K562 (cell line): Measurements from ENCODE around the gene MEX3A. TPM values are rescaled to one million over a fixed set of nuclear protein-coding genes. Genes with fewer than 3 reads are reported as not detected.

Experiments used
- CCAR2 ChIP-seq: fragments of 200-400 bp; formaldehyde crosslinking; IDR thresholded peaks from 2 replicates; pipeline ENCODE4 v1.6.1; 2017; ENCODE audit warnings: mild to moderate bottlenecking, low read depth, low read length
- ERF ChIP-seq: fragments of 450-650 bp; formaldehyde crosslinking; IDR thresholded peaks from 2 replicates; pipeline ENCODE4 v1.4.0; 2020; ENCODE audit warnings: mild to moderate bottlenecking, mixed read lengths
- FOS ChIP-seq: IDR thresholded peaks from 3 replicates; pipeline ENCODE4 v1.6.1; 2011; ENCODE audit not compliant: insufficient read length; ENCODE audit errors: extremely low read depth
- KDM2B ChIP-seq: fragments of 250-450 bp; sonication (Bioruptor Pico); IDR thresholded peaks from 2 replicates; pipeline ENCODE4 v1.8.0; 2021; ENCODE audit warnings: mild to moderate bottlenecking, moderate library complexity
- LCOR ChIP-seq: sonication (generic); formaldehyde crosslinking; IDR thresholded peaks from 2 replicates; pipeline ENCODE4 v1.8.0; 2022; ENCODE audit warnings: mild to moderate bottlenecking, missing genetic modification reagents
- NFIC ChIP-seq: fragments of 450-650 bp; IDR thresholded peaks from 2 replicates; pipeline ENCODE4 v1.6.1; 2017; ENCODE audit warnings: mild to moderate bottlenecking, inconsistent platforms
- SRSF7 ChIP-seq: fragments of 200-400 bp; formaldehyde crosslinking; optimal IDR thresholded peaks from 2 replicates; pipeline ENCODE3; 2017; ENCODE audit warnings: mild to moderate bottlenecking, low read depth, low read length
- TCFL5 ChIP-seq: fragments of 250-450 bp; sonication (Bioruptor Pico); conservative IDR thresholded peaks from 2 replicates; pipeline ENCODE4 v1.6.1; 2021; ENCODE audit warnings: mild to moderate bottlenecking, moderate library complexity, matching md5 sums
- TEAD2 ChIP-seq: fragments of 450-650 bp; IDR thresholded peaks from 2 replicates; pipeline ENCODE4 v1.6.1; 2016; ENCODE audit warnings: missing genetic modification characterization, control low read depth, missing compliant biosample characterization
- ZNF197 ChIP-seq: fragments of 200-800 bp; sonication (Bioruptor generic); IDR thresholded peaks from 2 replicates; pipeline ENCODE4 v1.6.1; 2016; ENCODE audit warnings: low read depth, missing genetic modification characterization, missing compliant biosample characterization
- ZNF780A ChIP-seq: fragments of 250-450 bp; sonication (Bioruptor Pico); IDR thresholded peaks from 2 replicates; pipeline ENCODE4 v1.5.0; 2021; ENCODE audit warnings: mild to moderate bottlenecking
- polyA plus RNA-seq, 8 experiments: library from polyadenylated mRNA; depleted of rRNA in 4 of 8; stranded (reverse) in 5 of 8; unstranded in 3 of 8; fragments of >200 nt; fragmentation: Nextera tagmentation in 2 of 8; fragmentation: Illumina TruSeq in 1 of 8; extraction: Ambion mirVana in 2 of 8; extraction: Trizol in 1 of 8; gene quantifications; 2 replicates each; pipeline versions ENCODE4 v1.2.1 to v1.2.3, GENCODE V29; 2011 to 2014; ENCODE audit warnings: inconsistent platforms in 1 of 8, missing spikeins in 1 of 8
- total RNA-seq, 7 experiments: library from RNA; depleted of rRNA in 6 of 7; stranded (reverse); fragments of >200 nt in 6 of 7; fragmentation: Illumina TruSeq in 2 of 7; extraction: Trizol in 2 of 7; gene quantifications; 2 replicates each; pipeline versions ENCODE4 v1.2.1 to v1.2.3, GENCODE V29; 2011 to 2021; ENCODE audit warnings: low replicate concordance in 1 of 7
- TF ChIP-seq, protein P1 (sequence below): fragments of 200-800 bp; sonication (Bioruptor generic); IDR thresholded peaks from 2 replicates; pipeline ENCODE4 v1.6.1; 2017; ENCODE audit warnings: missing genetic modification characterization, missing compliant biosample characterization
- TF ChIP-seq, protein P2 (sequence below): fragments of 450-650 bp; formaldehyde crosslinking; IDR thresholded peaks from 2 replicates; pipeline ENCODE4 v1.4.0; 2020; ENCODE audit warnings: mild to moderate bottlenecking, moderate library complexity
- TF ChIP-seq, protein P3 (sequence below), 2 experiments: fragments of 450-650 bp in 1 of 2; IDR thresholded peaks; 2 replicates each; pipeline ENCODE4 v1.6.1; 2011 to 2017; ENCODE audit warnings: low read depth in 2 of 2, antibody characterized with exemption in 1 of 2, borderline replicate concordance in 1 of 2, low read length in 1 of 2, mild to moderate bottlenecking in 1 of 2, mixed read lengths in 1 of 2; ENCODE audit not compliant: control insufficient read depth in 1 of 2
- TF ChIP-seq, protein P4 (sequence below): sonication (generic); formaldehyde crosslinking; IDR thresholded peaks from 2 replicates; pipeline ENCODE4 v1.8.1; 2023; ENCODE audit warnings: mild to moderate bottlenecking, missing genetic modification reagents, moderate library complexity
- TF ChIP-seq, protein P5 (sequence below): fragments of 250-450 bp; sonication (Bioruptor Pico); IDR thresholded peaks from 2 replicates; pipeline ENCODE4 v1.5.0; 2022; ENCODE audit warnings: mild to moderate bottlenecking

Gene MEX3A
- total and polyA plus RNA-seq, 9 of the 15 experiments (the other 6 are each of a cell fraction or from before 2014, with no cell fraction given) = 0.36 to 13.7 (median 5.2) TPM

DNA sequence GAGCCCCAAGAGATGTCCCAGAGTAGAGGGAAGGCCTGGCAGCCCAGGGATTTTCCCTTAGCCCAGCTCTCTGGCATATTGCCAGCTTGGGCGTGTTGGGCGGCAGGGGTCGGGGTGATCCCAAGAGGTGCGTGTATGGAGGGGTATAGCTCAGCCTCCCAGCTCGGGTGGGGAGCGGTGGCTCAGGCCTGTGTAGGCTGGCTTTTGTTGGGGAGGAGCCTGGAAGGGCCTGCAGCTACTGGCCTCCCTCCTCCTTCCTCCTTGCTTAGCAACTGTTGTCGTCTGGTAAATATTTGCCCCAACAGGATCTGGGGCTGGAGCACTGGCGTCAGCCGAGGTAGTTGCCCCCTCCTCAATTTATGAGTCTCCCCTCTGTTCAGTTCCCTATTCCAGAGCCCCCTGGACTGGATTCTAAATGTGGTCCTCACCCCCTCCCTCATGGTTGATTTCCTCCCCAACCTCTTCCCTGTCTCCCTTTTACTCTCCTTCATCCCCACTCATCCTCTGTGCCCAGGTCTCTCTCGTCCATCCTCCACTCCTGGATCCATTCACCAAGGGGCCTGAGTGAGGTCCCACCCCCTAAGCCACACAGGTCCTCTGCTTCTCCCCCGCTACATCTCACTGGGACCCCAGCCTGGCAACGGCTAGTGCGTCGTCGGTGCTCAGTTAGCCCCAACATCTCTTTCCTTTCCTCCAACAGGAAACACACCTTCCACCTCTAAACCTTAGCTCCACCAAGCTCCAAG is 22.0 kb upstream of the MEX3A start (continued):
- TF ChIP-seq, protein P1, sequence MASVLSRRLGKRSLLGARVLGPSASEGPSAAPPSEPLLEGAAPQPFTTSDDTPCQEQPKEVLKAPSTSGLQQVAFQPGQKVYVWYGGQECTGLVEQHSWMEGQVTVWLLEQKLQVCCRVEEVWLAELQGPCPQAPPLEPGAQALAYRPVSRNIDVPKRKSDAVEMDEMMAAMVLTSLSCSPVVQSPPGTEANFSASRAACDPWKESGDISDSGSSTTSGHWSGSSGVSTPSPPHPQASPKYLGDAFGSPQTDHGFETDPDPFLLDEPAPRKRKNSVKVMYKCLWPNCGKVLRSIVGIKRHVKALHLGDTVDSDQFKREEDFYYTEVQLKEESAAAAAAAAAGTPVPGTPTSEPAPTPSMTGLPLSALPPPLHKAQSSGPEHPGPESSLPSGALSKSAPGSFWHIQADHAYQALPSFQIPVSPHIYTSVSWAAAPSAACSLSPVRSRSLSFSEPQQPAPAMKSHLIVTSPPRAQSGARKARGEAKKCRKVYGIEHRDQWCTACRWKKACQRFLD (CRISPR knock-in tag) = no peak
- TF ChIP-seq, protein P2, sequence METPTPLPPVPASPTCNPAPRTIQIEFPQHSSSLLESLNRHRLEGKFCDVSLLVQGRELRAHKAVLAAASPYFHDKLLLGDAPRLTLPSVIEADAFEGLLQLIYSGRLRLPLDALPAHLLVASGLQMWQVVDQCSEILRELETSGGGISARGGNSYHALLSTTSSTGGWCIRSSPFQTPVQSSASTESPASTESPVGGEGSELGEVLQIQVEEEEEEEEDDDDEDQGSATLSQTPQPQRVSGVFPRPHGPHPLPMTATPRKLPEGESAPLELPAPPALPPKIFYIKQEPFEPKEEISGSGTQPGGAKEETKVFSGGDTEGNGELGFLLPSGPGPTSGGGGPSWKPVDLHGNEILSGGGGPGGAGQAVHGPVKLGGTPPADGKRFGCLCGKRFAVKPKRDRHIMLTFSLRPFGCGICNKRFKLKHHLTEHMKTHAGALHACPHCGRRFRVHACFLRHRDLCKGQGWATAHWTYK = no peak
- no peak for TF ChIP-seq KDM2B (CRISPR knock-in tag)
- TF ChIP-seq, protein P3, sequence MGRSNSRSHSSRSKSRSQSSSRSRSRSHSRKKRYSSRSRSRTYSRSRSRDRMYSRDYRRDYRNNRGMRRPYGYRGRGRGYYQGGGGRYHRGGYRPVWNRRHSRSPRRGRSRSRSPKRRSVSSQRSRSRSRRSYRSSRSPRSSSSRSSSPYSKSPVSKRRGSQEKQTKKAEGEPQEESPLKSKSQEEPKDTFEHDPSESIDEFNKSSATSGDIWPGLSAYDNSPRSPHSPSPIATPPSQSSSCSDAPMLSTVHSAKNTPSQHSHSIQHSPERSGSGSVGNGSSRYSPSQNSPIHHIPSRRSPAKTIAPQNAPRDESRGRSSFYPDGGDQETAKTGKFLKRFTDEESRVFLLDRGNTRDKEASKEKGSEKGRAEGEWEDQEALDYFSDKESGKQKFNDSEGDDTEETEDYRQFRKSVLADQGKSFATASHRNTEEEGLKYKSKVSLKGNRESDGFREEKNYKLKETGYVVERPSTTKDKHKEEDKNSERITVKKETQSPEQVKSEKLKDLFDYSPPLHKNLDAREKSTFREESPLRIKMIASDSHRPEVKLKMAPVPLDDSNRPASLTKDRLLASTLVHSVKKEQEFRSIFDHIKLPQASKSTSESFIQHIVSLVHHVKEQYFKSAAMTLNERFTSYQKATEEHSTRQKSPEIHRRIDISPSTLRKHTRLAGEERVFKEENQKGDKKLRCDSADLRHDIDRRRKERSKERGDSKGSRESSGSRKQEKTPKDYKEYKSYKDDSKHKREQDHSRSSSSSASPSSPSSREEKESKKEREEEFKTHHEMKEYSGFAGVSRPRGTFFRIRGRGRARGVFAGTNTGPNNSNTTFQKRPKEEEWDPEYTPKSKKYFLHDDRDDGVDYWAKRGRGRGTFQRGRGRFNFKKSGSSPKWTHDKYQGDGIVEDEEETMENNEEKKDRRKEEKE (IDR thresholded peaks at IDR 0.05; ENCODE audit: borderline replicate concordance in 1 of 2, control insufficient read depth in 1 of 2, low read depth in 2 of 2, low read length in 1 of 2) = no peak
- no peak for TF ChIP-seq ZNF780A (CRISPR knock-in tag)
- no peak for TF ChIP-seq FOS
- no peak for TF ChIP-seq ZNF197
- peak; percentile 97 for TF ChIP-seq NFIC
- TF ChIP-seq, protein P4, sequence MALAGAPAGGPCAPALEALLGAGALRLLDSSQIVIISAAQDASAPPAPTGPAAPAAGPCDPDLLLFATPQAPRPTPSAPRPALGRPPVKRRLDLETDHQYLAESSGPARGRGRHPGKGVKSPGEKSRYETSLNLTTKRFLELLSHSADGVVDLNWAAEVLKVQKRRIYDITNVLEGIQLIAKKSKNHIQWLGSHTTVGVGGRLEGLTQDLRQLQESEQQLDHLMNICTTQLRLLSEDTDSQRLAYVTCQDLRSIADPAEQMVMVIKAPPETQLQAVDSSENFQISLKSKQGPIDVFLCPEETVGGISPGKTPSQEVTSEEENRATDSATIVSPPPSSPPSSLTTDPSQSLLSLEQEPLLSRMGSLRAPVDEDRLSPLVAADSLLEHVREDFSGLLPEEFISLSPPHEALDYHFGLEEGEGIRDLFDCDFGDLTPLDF (CRISPR knock-in tag) = no peak
- TF ChIP-seq TEAD2 = no peak
- TF ChIP-seq SRSF7 = no peak
- no peak for TF ChIP-seq TCFL5 (CRISPR knock-in tag)
- TF ChIP-seq, protein P5, sequence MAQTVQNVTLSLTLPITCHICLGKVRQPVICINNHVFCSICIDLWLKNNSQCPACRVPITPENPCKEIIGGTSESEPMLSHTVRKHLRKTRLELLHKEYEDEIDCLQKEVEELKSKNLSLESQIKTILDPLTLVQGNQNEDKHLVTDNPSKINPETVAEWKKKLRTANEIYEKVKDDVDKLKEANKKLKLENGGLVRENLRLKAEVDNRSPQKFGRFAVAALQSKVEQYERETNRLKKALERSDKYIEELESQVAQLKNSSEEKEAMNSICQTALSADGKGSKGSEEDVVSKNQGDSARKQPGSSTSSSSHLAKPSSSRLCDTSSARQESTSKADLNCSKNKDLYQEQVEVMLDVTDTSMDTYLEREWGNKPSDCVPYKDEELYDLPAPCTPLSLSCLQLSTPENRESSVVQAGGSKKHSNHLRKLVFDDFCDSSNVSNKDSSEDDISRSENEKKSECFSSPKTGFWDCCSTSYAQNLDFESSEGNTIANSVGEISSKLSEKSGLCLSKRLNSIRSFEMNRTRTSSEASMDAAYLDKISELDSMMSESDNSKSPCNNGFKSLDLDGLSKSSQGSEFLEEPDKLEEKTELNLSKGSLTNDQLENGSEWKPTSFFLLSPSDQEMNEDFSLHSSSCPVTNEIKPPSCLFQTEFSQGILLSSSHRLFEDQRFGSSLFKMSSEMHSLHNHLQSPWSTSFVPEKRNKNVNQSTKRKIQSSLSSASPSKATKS (CRISPR knock-in tag) = no peak
- no peak for TF ChIP-seq ERF (CRISPR knock-in tag)
- no peak for TF ChIP-seq CCAR2
- TF ChIP-seq LCOR (CRISPR knock-in tag) = no peak
